Motor neuron (in vitro differentiated cells): ENCODE results near the gene METTL2A. TPM values are rescaled to one million over a fixed set of nuclear protein-coding genes. Genes with fewer than 3 reads are reported as not detected.
"Not testable (repeated sequence)": the region's sequence is repeated elsewhere in the genome, so short reads cannot be mapped to it uniquely, and the experiment has no call there.

ENCODE experiments used
- ATAC-seq, 8 experiments: fragments of 200-7000 bp; cut with Tn5 transposase; replicated peaks in 6 of 8; 2 replicates each; pipeline ENCODE4 v1.8.0; 2021; ENCODE audit warnings: mild to moderate bottlenecking in 8 of 8, moderate library complexity in 8 of 8
- H3K27ac ChIP-seq, 2 donors: fragments of 250-450 bp; sonication (Bioruptor Pico); 2 replicates each; pipeline ENCODE4 v1.9.0; 2021; ENCODE audit warnings: antibody characterized with exemption in 2 of 2, mild to moderate bottlenecking in 2 of 2, moderate library complexity in 1 of 2
- H3K4me1 ChIP-seq, 2 donors: fragments of 250-450 bp; sonication (Bioruptor Pico); replicated peaks in 1 of 2; 2 replicates each; pipeline ENCODE4 v1.6.1; 2021; ENCODE audit warnings: antibody characterized with exemption in 2 of 2, mild to moderate bottlenecking in 2 of 2, moderate library complexity in 1 of 2
- H3K4me3 ChIP-seq, 5 donors: fragments of 250-450 bp; sonication (Bioruptor Pico); 2 replicates each; pipeline ENCODE4 v1.9.0; 2021; ENCODE audit warnings: antibody characterized with exemption in 5 of 5, mild to moderate bottlenecking in 5 of 5, moderate library complexity in 4 of 5
- WGBS, 10 experiments: fragments of 450-650 bp; shearing (Covaris generic); methylation state at CpG; one replicate each; pipeline ENCODE4 v1.0.0; 2022; 5-methylcytosine and 5-hydroxymethylcytosine counted together
- in situ Hi-C, 9 experiments: fragments of 400-800 bp; cut with MboI; loops; one replicate each; pipeline ENCODE4 v1.15.0; 2021; ENCODE audit warnings: low sequenced_read_pairs in 9 of 9, low pct_unique_long_range_greater_than_20kb in 2 of 9; ENCODE audit not compliant: unreplicated experiment in 9 of 9
- total RNA-seq, 8 experiments: library from RNA; unstranded; fragments of 300-600 nt; gene quantifications; 2 replicates each; pipeline versions ENCODE4 v1.2.3 to v1.2.4, GENCODE V29; 2022

The METTL2A gene
- total RNA-seq, 8 experiments from 2014 or later, result 21.9 to 42.3 (median 25.4) TPM

DNA sequence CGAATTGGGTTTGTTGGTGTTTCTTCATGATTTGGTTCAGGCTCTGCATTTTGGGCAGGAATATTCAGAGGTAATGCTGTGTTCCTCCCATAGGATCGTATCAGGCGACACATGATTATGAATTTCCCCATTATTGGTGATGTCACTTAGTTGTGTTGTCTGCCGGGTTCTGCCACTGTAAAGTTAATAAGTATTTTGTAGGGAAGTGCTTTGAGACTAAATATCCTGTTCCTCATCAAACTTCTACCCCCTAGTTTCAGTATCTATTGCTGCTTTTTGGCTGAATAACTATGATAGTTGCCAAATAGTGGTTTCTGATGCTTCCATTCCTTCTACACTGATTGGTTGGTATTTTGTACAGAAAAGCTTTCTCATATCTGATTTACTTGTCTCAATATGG lies 28.5 kb downstream of the METTL2A start:
- H3K27ac ChIP-seq, ATAC-seq, H3K4me1 ChIP-seq, in situ Hi-C loops, H3K4me3 ChIP-seq: not testable (repeated sequence)
- 65 to 100% (median 100%) methylated on average over 1 to 2 of the region's 4 CpGs; no CpG with 5 or more reads in 7 of the 10 experiments for WGBS, 10 experiments

DNA sequence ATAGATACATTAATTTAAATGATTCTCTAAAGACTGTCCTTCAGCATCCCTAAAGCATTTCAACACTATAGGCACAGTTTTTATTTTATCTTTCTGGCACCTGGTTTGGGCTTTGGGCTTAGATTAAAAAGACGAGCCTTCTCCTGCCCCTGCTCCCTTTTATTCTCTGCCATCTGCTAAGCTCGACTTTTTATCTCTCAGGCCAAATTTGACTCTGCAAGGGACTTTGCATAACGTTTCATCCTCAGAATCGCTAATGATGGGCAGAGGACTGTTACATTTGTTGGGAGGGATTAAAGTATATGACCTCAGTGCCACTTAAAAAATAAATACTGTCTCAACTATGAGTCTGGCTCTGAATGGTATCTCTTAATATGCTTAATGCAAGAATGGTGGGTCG lies 29.3 kb downstream of the METTL2A start:
- in situ Hi-C loops, H3K27ac ChIP-seq: not testable (repeated sequence)
- WGBS, 10 experiments, result 56 to 95% (median 60%) methylated on average over 3 to 4 of the region's 5 CpGs; no CpG with 5 or more reads in 7 of the 10 experiments

GRCh38 chr17:62453656-62454055 lies 30.0 kb downstream of the METTL2A start:
- H3K27ac ChIP-seq, H3K4me1 ChIP-seq, in situ Hi-C loops, H3K4me3 ChIP-seq, ATAC-seq: not testable (repeated sequence)
- WGBS, 10 experiments, result 67 to 100% (median 86%) methylated on average over 1 to 2 of the region's 4 CpGs; no CpG with 5 or more reads in 3 of the 10 experiments

More for the DNA sequence above, 29.3 kb downstream of the METTL2A start:
- not testable (repeated sequence) for H3K4me1 ChIP-seq, ATAC-seq, H3K4me3 ChIP-seq

DNA sequence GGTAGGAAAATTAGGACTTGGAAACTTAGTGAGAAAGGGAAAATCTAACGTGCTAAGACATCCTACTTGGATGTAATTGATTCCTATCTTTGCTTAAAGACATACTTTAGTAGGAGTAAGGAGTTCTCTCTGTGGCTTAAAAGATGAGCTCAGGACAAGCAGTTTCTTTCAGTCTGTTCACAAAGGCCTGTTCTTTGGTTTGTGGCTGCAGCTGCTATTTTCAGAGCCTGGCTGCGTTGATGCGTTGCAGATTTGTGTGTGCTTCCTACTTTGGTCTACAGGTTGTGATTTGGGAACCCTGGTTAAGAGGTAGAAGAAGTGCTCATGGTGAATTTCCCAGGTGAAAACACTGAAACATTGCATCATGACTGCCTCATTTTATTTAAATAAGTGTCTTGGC lies 30.4 kb downstream of the METTL2A start:
- H3K27ac ChIP-seq, in situ Hi-C loops, H3K4me1 ChIP-seq, H3K4me3 ChIP-seq, ATAC-seq: not testable (repeated sequence)
- WGBS, 10 experiments, result 75 to 100% (median 93%) methylated on average over 1 to 3 of the region's 3 CpGs; no CpG with 5 or more reads in 7 of the 10 experiments

- no peak for ATAC-seq
- no peak overlapping the region for H3K4me3 ChIP-seq
- WGBS, 10 experiments, result 50 to 100% (median 75%) methylated on average over 1 to 4 of the region's 7 CpGs; no CpG with 5 or more reads in 3 of the 10 experiments
- in situ Hi-C loops, result no loop called here
- no peaks in the 10 kb centered on the region for H3K4me1 ChIP-seq
- H3K27ac ChIP-seq, result no peak overlapping the region
Measured at GRCh38 chr17:62456016-62456415, 32.3 kb downstream of the METTL2A start.

- WGBS, 10 experiments, result 74 to 100% (median 88%) methylated on average over 2 to 9 of the region's 10 CpGs; no CpG with 5 or more reads in 3 of the 10 experiments
- ATAC-seq, H3K4me1 ChIP-seq, in situ Hi-C loops, H3K27ac ChIP-seq, H3K4me3 ChIP-seq: not testable (repeated sequence)
Measured at GRCh38 chr17:62458483-62458882, 34.8 kb downstream of the METTL2A start.

DNA sequence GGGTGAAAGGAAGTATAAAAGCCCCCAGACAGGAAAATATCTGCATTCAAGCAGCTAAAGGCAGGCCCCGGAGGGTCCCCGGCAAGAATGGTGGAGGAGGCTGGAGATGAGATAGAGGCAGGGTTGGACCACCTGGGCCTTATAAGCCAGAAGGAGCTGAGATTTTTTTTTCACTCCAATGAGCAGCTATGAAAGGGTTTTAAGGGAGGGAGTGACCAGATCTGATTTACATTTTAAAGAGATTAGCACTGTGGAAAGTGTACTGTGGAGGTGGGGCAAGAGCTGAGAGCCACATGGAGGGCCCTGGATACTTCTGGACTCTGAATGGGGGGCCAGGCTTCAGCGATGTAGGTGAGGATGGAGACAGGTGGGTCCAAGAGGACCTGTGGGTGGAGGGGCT lies 40.7 kb downstream of the METTL2A start:
- H3K4me1 ChIP-seq, H3K27ac ChIP-seq, in situ Hi-C loops, H3K4me3 ChIP-seq: not testable (repeated sequence)
- ATAC-seq, result peak in 6 of 8 experiments; percentile 33 to 69 (median 54)
- 40 to 100% methylated on average over 1 of the region's 3 CpGs; no CpG with 5 or more reads in 8 of the 10 experiments for WGBS, 10 experiments

- ATAC-seq, H3K27ac ChIP-seq, H3K4me3 ChIP-seq, in situ Hi-C loops, H3K4me1 ChIP-seq: not testable (repeated sequence)
- 96 to 100% (median 100%) methylated on average over 1 to 4 of the region's 7 CpGs; no CpG with 5 or more reads in 7 of the 10 experiments for WGBS, 10 experiments
Measured at GRCh38 chr17:62465271-62465670, 41.6 kb downstream of the METTL2A start.

DNA sequence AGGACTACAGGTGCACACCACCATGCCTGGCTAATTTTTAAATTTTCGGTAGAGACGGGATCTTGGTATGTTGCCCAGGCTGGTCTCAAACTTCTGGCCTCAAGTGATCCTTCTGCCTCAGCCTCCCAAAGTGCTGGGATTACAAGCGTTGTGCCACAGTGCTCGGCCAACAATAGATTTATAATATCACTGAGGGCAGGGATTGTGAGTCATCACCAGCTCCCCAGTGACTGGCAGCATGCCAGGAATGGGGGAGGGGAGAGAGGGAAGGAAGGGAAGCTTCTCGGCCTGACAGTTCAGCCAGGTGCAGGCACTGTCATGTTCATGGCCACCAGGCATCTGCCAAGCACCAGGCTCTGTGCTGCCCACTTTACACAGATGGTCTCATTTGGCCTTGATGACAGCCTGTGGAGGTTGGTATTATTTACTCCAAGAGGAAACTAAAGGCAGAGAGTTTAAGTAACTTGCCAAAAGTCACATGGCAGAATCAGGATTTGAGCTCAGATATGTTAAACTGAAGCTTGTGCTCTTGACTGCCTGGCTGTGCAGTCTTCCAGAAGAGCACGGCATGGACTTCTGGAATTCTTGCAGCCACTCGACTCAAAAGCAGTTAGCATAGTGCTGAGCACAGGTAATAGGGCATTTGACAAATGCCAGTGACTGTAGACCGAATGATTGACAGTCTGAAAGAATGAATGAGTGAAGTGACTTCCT lies 47.1 kb downstream of the METTL2A start:
- H3K4me1 ChIP-seq, result peaks cover 7 to 11% of the 10 kb centered on the region in 2 donors
- H3K4me3 ChIP-seq, in situ Hi-C loops, H3K27ac ChIP-seq: not testable (repeated sequence)
- 40% methylated on average over 1 of the region's 8 CpGs; no CpG with 5 or more reads in 9 of the 10 experiments for WGBS, 10 experiments
- ATAC-seq, result peak; percentile 47 to 86 (median 56)

DNA sequence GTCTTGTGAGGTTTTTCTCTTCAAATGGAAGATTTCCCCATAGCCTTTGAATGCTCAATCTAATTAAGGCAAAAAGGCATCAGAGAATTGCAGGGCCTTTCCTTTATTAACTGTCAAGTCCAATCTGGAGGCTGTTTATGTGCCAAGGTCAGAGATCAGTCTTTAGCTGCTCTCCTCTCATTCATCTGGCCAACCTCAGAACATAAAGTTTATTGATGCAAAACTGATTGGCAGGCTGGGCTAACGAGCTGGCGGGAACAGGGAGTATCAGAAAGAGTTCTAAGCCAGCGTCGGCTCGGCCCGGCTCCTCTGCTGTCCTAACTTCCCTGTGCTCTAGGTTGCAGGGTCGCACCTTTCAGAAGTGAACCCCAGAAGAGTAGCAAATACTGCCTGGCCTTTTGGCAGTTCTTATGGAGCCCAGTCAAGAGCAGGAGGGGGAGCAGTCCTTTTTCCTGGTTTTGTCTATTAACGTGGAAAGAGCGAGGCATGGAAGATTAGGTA lies 47.7 kb downstream of the METTL2A start:
- 20 to 55% (median 40%) methylated on average over 1 to 8 of the region's 9 CpGs; no CpG with 5 or more reads in 7 of the 10 experiments for WGBS, 10 experiments
- H3K4me1 ChIP-seq, result peaks cover 7 to 11% of the 10 kb centered on the region in 2 donors
- ATAC-seq, result peak in 4 of 8 experiments; percentile 7 to 24 (median 18)
- in situ Hi-C loops, H3K4me3 ChIP-seq, H3K27ac ChIP-seq: not testable (repeated sequence)

GRCh38 chr17:62473030-62473982 lies 49.6 kb downstream of the METTL2A start:
- WGBS, 10 experiments, result 71 to 100% (median 81%) methylated on average over 1 to 3 of the region's 8 CpGs; no CpG with 5 or more reads in 6 of the 10 experiments
- H3K4me3 ChIP-seq, in situ Hi-C loops: not testable (repeated sequence)
- peak overlapping the region in 1 of 2 donors; percentile 43 for H3K27ac ChIP-seq
- H3K4me1 ChIP-seq, result peaks cover 13% of the 10 kb centered on the region in 2 donors
- ATAC-seq, result peak in 5 of 8 experiments; percentile 76 to 87 (median 77)

DNA sequence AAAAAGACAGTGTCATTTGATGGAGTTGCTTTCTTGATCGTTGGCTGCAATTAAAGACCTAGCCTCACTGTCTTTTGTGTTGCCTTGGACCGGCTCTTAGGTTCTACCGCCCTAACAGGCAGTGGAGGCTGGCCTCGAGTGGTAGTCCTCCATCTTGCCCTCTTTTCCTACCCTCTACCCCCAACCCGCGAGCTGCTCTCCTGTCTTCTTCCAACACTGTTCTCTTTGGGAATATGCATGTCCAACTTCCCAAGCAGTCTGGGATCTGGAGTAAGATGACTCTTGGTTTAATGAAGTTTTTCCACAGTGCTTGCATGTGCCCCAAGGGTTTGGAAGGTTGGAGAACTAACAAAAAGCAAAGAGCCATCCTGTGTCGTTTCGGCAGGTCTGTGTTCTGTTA lies 53.4 kb downstream of the METTL2A start:
- peaks cover 15% of the 10 kb centered on the region in 2 donors for H3K4me1 ChIP-seq
- WGBS, 10 experiments, result 73 to 93% (median 86%) methylated on average over 2 to 6 of the region's 8 CpGs; no CpG with 5 or more reads in 1 of the 10 experiments
- H3K27ac ChIP-seq, ATAC-seq, in situ Hi-C loops: not testable (repeated sequence)
- peak overlapping the region; percentile 83 to 100 (median 100) for H3K4me3 ChIP-seq
